Activated CD4-positive, alpha-beta T cell treated with anti-CD3 and anti-CD28 coated beads, Interleukin-2, amount 50 U/mL, for 16 hours (primary cell): ENCODE measurements around the gene WDR35.
A peak's percentile ranks its signal among the peaks of the same experiment; 100 is the strongest.

ENCODE experiments used
- DNase-seq: peaks from one replicate; pipeline ENCODE4 v3.0.0-alpha.2; 2020

The WDR35 gene

GRCh38 chr2:19865151-19865550, 124.8 kb downstream of the WDR35 start:
- no peak for DNase-seq

- no peak for DNase-seq
These were observed 125.5 kb downstream of the WDR35 start for GRCh38 chr2:19864381-19864780.

- peak; percentile 69 for DNase-seq
These were observed 126.4 kb downstream of the WDR35 start for GRCh38 chr2:19863303-19864041.

- no peak for DNase-seq
These were observed 128.1 kb downstream of the WDR35 start for GRCh38 chr2:19861813-19862212.
